ENCODE results near the gene ETFBKMT.

DNA sequence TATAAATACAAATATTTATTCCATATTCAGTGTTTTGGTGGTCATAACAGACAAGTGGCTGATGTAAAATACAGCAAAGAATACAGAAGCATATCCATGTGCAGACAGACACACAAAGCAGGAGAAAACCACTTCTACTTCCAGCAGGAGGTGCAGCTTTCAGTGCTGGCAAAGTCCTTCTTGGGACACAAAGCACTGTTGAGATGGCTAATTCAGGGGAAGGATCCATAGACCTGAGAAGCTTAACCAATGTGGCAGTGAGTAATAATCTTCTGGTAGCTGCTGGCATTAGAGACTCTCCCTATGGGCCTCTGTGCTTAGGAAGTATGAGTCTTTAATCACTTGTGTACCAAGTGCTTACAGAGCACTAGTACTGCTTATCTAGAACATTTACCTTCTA lies 42.6 kb downstream of the ETFBKMT start:
- TF ChIP-seq EZH2 (IDR thresholded peaks at IDR 0.05; ENCODE audit: low read length, unreplicated experiment) = no peak
- TF ChIP-seq CTCF (conservative IDR thresholded peaks at IDR 0.05; ENCODE audit: low read depth, low read length) = 0 out of 2 replicates have a peak, but pooled peaks have one; percentile 23
- no peak for TF ChIP-seq EZH2phosphoT487 (IDR thresholded peaks at IDR 0.05; ENCODE audit: borderline replicate concordance, low read length)
